Right lobe of liver (tissue), 6 donors: Measurements from ENCODE around the gene CCNQ. TPM values are rescaled to one million over a fixed set of nuclear protein-coding genes. Genes with fewer than 3 reads are reported as not detected.
A peak's percentile ranks its signal among the peaks of the same experiment; 100 is the strongest.

Experiments
- ATAC-seq, 4 donors: fragments of 200-7000 bp; cut with Tn5 transposase; one replicate each; pipeline ENCODE4 v1.9.1; 2020; ENCODE audit warnings: mild to moderate bottlenecking in 4 of 4, moderate library complexity in 4 of 4
- DNase-seq, 3 donors: peaks; one replicate each; pipeline ENCODE4 v3.0.0-alpha.2; 2020
- H3K27ac ChIP-seq, 3 donors: fragments of 200-600 bp; one replicate each; pipeline ENCODE4 v1.8.0; 2022
- H3K27me3 ChIP-seq, 2 donors: fragments of 200-600 bp; one replicate each; pipeline ENCODE4 v1.8.0; 2022
- H3K36me3 ChIP-seq, 4 donors: fragments of 200-600 bp; sonication (generic) in 1 of 4; one replicate each; pipeline versions ENCODE4 v1.5.1 to v1.8.0; 2017 to 2022; ENCODE audit warnings: control low read depth in 1 of 4
- H3K4me1 ChIP-seq, 4 donors: fragments of 200-600 bp; sonication (generic) in 1 of 4; one replicate each; pipeline versions ENCODE4 v1.5.1 to v1.8.0; 2017 to 2022; ENCODE audit warnings: control low read depth in 1 of 4
- H3K4me3 ChIP-seq, 3 donors: fragments of 200-600 bp; one replicate each; pipeline ENCODE4 v1.8.0; 2022
- H3K9me3 ChIP-seq, 4 donors: fragments of 200-600 bp; sonication (generic) in 1 of 4; one replicate each; pipeline versions ENCODE4 v1.5.1 to v1.8.0; 2017 to 2022; ENCODE audit warnings: control low read depth in 1 of 4
- POLR2A ChIP-seq: fragments of 450-650 bp; IDR thresholded peaks from one replicate; pipeline ENCODE4 v1.6.1; 2017; ENCODE audit warnings: antibody characterized with exemption, mild to moderate bottlenecking
- whole genome bisulfite sequencing: methylation state at CpG from one replicate; pipeline ENCODE4 v1.1.6; 2018; ENCODE audit warnings: low coverage, low lambda C conversion rate; ENCODE audit not compliant: insufficient coverage; ENCODE audit errors: missing lambda C conversion rate; 5-methylcytosine and 5-hydroxymethylcytosine counted together
- intact Hi-C, 2 donors: fragments of 100-400 bp; cut with DNase I; formaldehyde crosslinking; loops; one replicate each; pipeline versions ENCODE4 v1.11.2 to v1.14.1; 2022
- total RNA-seq, 6 experiments: library from RNA; depleted of rRNA in 2 of 6; stranded (reverse); fragments of >200 nt in 2 of 6; fragmentation: NEBNext Ultra II Directional in 3 of 6; extraction: Animal tissue kit (Norgen Biotek cat#: 25700) in 3 of 6; gene quantifications; one replicate each; pipeline versions ENCODE4 v1.1.0 to v1.2.4, GENCODE V29; 2016 to 2023
- TF ChIP-seq, protein P1 (sequence below), 4 donors: fragments of 200-600 bp in 3 of 4; fragments of 450-650 bp in 1 of 4; IDR thresholded peaks; one replicate each; pipeline versions ENCODE4 v1.5.1 to v1.8.0; 2016 to 2022; ENCODE audit warnings: antibody characterized with exemption in 4 of 4, mild to moderate bottlenecking in 2 of 4
- donor health status: DM: no; HTN: yes; CAD: no.
- donor health status: DM: no; HTN: no; CAD: no.
- donor health status: DM: no; HTN: no; CAD: no.
- donor health status: DM: no; HTN: yes; CAD: no.
- donor health status: DM: no; HTN: yes; CAD: no.

CCNQ gene
- total RNA-seq, 6 experiments from 2014 or later: 5.6 to 14.0 (median 7.5) TPM

DNA sequence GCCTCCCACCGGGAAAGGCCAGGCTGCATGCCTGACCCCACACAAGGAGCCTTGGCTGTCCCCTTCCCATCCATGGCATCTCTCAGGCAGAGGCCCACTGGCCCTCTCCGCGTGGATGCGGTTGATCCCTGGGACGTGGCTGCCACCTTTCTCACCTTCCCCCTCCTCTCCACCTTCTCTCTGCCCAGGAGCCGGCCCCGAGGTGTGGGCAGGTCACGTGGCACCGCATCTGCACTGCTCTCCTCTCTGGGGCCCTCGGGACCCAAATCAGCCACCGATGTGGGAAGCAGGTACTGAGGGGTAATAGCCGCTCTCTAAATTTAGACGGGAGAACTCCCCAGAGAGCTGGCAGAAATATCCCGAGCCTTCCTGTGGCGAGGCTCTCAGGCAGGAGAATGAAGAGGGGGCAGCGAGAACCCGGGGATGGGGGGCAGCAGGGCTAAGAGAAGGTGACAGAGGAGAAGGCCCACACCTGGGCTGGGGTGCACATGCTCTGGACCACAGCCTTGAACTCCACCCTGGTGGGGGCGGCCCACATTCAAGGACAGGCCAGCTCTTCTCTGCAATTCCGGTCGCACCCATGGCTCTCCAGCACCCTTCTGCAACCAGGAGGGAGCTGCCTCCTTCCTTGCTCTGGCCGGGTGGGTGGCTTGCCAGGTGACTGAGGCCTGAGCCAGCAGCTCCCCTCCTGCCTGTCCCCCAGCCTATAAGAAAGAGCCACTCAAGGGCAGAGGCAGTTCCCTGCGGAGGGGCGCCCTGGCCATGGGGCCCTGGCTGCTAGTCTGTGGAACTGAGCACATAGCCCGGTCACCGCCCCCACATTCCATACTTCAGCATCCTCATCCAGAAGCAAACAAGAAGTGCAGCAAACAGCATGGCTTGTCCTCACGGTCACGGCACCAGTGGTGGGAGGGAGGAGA lies 38.4 kb upstream of the CCNQ start:
- no peaks in the 10 kb centered on the region for H3K4me1 ChIP-seq
- no peaks in the 10 kb centered on the region for H3K9me3 ChIP-seq
- ATAC-seq (no peak), DNase-seq (no peak)
- H3K36me3 ChIP-seq: no peaks in the 10 kb centered on the region
- no peak overlapping the region for H3K27ac ChIP-seq
- TF ChIP-seq POLR2A: no peak
- TF ChIP-seq, protein P1, sequence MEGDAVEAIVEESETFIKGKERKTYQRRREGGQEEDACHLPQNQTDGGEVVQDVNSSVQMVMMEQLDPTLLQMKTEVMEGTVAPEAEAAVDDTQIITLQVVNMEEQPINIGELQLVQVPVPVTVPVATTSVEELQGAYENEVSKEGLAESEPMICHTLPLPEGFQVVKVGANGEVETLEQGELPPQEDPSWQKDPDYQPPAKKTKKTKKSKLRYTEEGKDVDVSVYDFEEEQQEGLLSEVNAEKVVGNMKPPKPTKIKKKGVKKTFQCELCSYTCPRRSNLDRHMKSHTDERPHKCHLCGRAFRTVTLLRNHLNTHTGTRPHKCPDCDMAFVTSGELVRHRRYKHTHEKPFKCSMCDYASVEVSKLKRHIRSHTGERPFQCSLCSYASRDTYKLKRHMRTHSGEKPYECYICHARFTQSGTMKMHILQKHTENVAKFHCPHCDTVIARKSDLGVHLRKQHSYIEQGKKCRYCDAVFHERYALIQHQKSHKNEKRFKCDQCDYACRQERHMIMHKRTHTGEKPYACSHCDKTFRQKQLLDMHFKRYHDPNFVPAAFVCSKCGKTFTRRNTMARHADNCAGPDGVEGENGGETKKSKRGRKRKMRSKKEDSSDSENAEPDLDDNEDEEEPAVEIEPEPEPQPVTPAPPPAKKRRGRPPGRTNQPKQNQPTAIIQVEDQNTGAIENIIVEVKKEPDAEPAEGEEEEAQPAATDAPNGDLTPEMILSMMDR (IDR thresholded peaks at IDR 0.05): no peak
- no peak overlapping the region for H3K4me3 ChIP-seq
- 66% methylated on average over 6 of the region's 27 CpGs for WGBS
- intact Hi-C loops: no loop called here
- H3K27me3 ChIP-seq: no peaks in the 10 kb centered on the region

DNA sequence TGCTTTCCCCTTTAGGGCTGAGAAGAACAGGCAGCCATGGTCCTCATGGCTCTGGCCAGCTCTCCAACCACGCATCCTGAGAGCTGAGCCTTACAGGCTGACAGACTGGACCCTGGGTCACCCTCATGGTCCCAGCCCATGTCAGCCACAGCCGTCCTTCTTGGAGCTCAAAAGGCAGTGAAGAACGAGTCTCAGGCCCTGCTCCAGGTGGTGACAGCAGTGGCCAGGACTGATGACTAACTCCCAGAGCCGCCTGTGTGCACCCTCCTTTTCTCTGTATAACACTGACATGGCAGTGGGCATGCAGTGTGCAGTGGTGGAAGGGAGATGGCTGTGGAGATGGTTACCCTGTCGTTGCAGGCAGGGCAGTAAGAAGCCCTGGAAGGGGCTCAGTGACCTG lies 37.8 kb upstream of the CCNQ start:
- intact Hi-C loops: no loop called here
- WGBS: 17% methylated on average over 1 of the region's 5 CpGs
- TF ChIP-seq, protein P1 (IDR thresholded peaks at IDR 0.05): no peak
- TF ChIP-seq POLR2A: no peak
- ATAC-seq (no peak), DNase-seq (no peak)
- Histone ChIP-seq H3K9me3 (no peaks in the 10 kb centered on the region), H3K27me3 (no peaks in the 10 kb centered on the region), H3K4me3 (no peak overlapping the region), H3K27ac (no peak overlapping the region), H3K36me3 (no peaks in the 10 kb centered on the region), H3K4me1 (no peaks in the 10 kb centered on the region)

DNA sequence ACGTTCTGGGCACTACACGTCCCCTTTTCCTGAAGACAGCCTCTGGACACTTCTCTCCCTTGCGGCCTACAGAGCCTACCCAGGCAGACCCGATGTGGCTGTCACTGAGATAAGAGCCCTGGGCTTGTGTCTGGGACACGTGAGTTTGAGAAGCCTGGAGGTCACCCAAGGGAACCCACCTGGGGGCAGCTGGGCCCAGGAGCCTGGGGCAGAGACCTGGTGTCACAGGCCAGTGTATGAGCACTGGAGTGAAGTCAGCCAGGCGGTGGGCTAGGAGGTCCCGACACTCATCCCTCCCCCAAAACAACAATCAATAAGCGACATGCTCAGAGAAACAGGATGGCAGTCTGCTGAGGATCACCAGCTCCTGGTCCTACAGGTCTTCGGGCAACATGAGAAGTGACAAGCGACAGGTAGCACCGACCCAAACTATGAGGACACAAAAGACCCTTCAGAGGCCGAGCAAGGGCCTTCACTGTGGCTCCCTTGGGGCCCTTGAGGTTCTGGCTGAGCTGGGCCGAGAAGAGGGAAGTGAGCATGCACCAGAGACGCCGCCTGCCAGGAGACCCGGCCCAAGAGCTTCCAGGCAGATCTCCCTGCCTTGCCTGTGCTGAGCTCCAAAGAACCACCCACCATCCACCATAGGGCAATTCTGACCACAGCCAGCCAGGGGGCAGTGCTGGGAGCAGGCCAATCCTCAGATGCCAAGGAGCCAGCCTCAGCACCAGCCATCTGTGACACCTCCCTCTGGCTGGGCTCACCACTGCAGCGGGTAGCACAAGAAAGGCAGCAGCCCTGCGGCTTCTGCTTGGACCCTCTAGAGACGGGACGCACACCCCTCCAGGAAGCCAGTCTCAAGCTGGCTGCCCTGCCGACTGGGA lies 37.1 kb upstream of the CCNQ start:
- 80% methylated on average over 1 of the region's 21 CpGs for WGBS
- H3K36me3 ChIP-seq: no peaks in the 10 kb centered on the region
- H3K27me3 ChIP-seq: no peaks in the 10 kb centered on the region
- TF ChIP-seq, protein P1 (IDR thresholded peaks at IDR 0.05): peak; percentile 15 to 29 (median 22)
- TF ChIP-seq POLR2A: no peak
- no peaks in the 10 kb centered on the region for H3K9me3 ChIP-seq
- no peak for DNase-seq
- no peak overlapping the region for H3K27ac ChIP-seq
- no peaks in the 10 kb centered on the region for H3K4me1 ChIP-seq
- intact Hi-C loops: no loop called here
- H3K4me3 ChIP-seq: no peak overlapping the region
- peak; percentile 9 to 50 (median 18) for ATAC-seq

DNA sequence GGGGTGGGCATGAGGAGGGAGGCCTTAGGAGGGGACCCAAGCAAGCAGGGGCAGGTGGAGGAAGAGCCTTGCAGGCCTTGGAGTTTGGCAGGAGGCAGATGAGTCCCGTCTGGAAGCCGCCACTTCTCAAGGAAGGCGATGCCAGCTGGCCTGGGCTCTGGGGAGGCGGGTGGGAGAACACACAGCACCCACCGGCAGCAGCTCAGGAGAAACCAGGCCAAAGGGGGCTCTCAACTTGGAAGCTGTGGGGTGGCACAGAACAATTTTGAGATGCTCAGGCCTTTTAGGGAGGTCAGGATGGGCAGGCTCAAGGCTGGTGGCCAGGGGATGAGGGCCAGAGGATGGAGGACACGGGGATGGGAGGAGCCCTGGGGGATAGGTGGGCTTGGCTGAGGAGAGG lies 36.4 kb upstream of the CCNQ start:
- H3K27me3 ChIP-seq: no peaks in the 10 kb centered on the region
- H3K36me3 ChIP-seq: no peaks in the 10 kb centered on the region
- intact Hi-C loops: no loop called here
- no peaks in the 10 kb centered on the region for H3K9me3 ChIP-seq
- H3K4me1 ChIP-seq: no peaks in the 10 kb centered on the region
- H3K27ac ChIP-seq: no peak overlapping the region
- 27% methylated on average over 2 of the region's 6 CpGs for WGBS
- DNase-seq: no peak
- ATAC-seq: no peak
- H3K4me3 ChIP-seq: no peak overlapping the region
- TF ChIP-seq, protein P1 (IDR thresholded peaks at IDR 0.05): no peak
- TF ChIP-seq POLR2A: no peak
